Measurements from ENCODE around the gene AATK. TPM values are rescaled to one million over a fixed set of nuclear protein-coding genes. Genes with fewer than 3 reads are reported as not detected.

AATK gene
- total and polyA plus RNA-seq, 2 experiments from 2014 or later, result 1.1 to 5.0 TPM

GRCh38 chr17:81132197-81132540 is 33.9 kb downstream of the AATK start:
- H4K20me1 ChIP-seq (replicated peaks; ENCODE audit: insufficient read depth), result no peaks in the 10 kb centered on the region
- no peak overlapping the region for H2AFZ ChIP-seq
- no peaks in the 10 kb centered on the region for H3K9me3 Mint-ChIP-seq
- H3K4me1 ChIP-seq (ENCODE audit: insufficient read depth), result no peaks in the 10 kb centered on the region
- ATAC-seq (peak; percentile 4; the same call in 1 of the 3 replicates), DNase-seq (ENCODE audit: low spot score) (no peak)
- H3K36me3 ChIP-seq (ENCODE audit: insufficient read depth), result no peaks in the 10 kb centered on the region
- H3K79me2 ChIP-seq (replicated peaks; ENCODE audit: insufficient read depth), result no peaks in the 10 kb centered on the region
- H3K27me3 ChIP-seq (ENCODE audit: insufficient read depth), result no peaks in the 10 kb centered on the region
- H3K9me2 ChIP-seq (ENCODE audit: insufficient read depth), result no peaks in the 10 kb centered on the region
- H3K27ac ChIP-seq (ENCODE audit: low read depth), result no peak overlapping the region
- peaks cover 4% of the 10 kb centered on the region for H3K27me3 Mint-ChIP-seq (ENCODE audit: insufficient read depth, low read depth, poor library complexity)
- H3K27ac Mint-ChIP-seq, result no peak overlapping the region
- H3F3A ChIP-seq (replicated peaks; ENCODE audit: low read depth), result no peaks in the 10 kb centered on the region
- no peak overlapping the region for H3K4me2 ChIP-seq
- no peak overlapping the region for H3K4me3 ChIP-seq
- no peaks in the 10 kb centered on the region for H3K36me3 Mint-ChIP-seq (ENCODE audit: low read depth)
- no peaks in the 10 kb centered on the region for H3K4me1 Mint-ChIP-seq
- TF ChIP-seq ETS1 (IDR thresholded peaks at IDR 0.05), result no peak
- no peak for TF ChIP-seq CTCF (conservative IDR thresholded peaks at IDR 0.05; ENCODE audit: low read depth in 2 of 2)
- no peak for TF ChIP-seq ZNF462 (CRISPR knock-in tag; IDR thresholded peaks at IDR 0.05)
- no peak for TF ChIP-seq POLR2AphosphoS5 (IDR thresholded peaks at IDR 0.05; ENCODE audit: low read depth)
- TF ChIP-seq EZH2phosphoT487 (IDR thresholded peaks at IDR 0.05; ENCODE audit: unreplicated experiment), result no peak
- no peak for TF ChIP-seq ZNF331 (CRISPR knock-in tag; IDR thresholded peaks at IDR 0.05; ENCODE audit: low read depth)
- TF ChIP-seq JUNB (IDR thresholded peaks at IDR 0.05; ENCODE audit: unreplicated experiment), result no peak
- no peak for TF ChIP-seq EZH2 (IDR thresholded peaks at IDR 0.05; ENCODE audit: low read depth, unreplicated experiment)
- TF ChIP-seq STAT1 (IDR thresholded peaks at IDR 0.05; ENCODE audit: unreplicated experiment), result no peak
- TF ChIP-seq ZNF114 (CRISPR knock-in tag; IDR thresholded peaks at IDR 0.05), result no peak
- TF ChIP-seq NANOG (IDR thresholded peaks at IDR 0.05; ENCODE audit: borderline replicate concordance), result no peak
- no peak for TF ChIP-seq REST (IDR thresholded peaks at IDR 0.05; ENCODE audit: unreplicated experiment)
- no peak for TF ChIP-seq CREB1 (CRISPR knock-in tag; IDR thresholded peaks at IDR 0.05; ENCODE audit: low read depth)
- no peak overlapping the region for H3K4me3 Mint-ChIP-seq

Data from GM23338 (cell line).